ENCODE results near the gene NRN1L. TPM values are rescaled to one million over a fixed set of nuclear protein-coding genes. Genes with fewer than 3 reads are reported as not detected.

The NRN1L gene
- total RNA-seq, 1 experiment from 2014 or later = 1.4 TPM

DNA sequence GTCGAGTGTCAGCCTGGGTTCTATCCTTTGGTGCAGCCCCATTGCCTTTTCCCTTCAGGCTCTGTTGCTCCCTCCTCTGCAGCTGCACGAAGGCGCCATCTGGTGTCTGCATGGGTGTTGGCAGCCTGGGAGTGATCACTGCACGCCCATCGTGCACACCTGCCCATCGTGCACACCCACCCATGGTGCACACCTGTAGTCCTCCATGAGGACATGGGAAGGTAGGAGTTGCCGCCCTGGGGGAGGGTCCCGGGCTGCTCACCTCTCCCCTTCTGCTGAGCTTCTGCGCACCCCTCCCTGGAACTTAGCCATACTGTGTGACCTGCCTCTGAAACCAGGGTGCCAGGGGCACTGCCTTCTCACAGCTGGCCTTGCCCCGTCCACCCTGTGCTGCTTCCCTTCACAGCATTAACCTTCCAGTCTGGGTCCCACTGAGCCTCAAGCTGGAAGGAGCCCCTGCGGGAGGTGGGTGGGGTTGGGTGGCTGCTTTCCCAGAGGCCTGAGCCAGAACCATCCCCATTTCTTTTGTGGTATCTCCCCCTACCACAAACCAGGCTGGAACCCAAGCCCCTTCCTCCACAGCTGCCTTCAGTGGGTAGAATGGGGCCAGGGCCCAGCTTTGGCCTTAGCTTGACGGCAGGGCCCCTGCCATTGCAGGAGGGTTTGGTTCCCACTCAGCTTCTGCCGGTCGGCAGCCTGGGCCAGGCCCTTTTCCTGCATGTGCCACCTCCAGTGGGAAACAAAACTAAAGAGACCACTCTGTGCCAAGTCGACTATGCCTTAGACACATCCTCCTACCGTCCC, 44.1 kb downstream of the NRN1L start (continued):
- TF ChIP-seq, protein P1, sequence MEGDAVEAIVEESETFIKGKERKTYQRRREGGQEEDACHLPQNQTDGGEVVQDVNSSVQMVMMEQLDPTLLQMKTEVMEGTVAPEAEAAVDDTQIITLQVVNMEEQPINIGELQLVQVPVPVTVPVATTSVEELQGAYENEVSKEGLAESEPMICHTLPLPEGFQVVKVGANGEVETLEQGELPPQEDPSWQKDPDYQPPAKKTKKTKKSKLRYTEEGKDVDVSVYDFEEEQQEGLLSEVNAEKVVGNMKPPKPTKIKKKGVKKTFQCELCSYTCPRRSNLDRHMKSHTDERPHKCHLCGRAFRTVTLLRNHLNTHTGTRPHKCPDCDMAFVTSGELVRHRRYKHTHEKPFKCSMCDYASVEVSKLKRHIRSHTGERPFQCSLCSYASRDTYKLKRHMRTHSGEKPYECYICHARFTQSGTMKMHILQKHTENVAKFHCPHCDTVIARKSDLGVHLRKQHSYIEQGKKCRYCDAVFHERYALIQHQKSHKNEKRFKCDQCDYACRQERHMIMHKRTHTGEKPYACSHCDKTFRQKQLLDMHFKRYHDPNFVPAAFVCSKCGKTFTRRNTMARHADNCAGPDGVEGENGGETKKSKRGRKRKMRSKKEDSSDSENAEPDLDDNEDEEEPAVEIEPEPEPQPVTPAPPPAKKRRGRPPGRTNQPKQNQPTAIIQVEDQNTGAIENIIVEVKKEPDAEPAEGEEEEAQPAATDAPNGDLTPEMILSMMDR (IDR thresholded peaks at IDR 0.05 in 2 of 3, conservative IDR thresholded peaks at IDR 0.05 in 1 of 3; ENCODE audit: borderline replicate concordance in 1 of 3, insufficient read depth in 1 of 3, low read depth in 2 of 3, low read length in 2 of 3) = peak; percentile 95 to 98 (median 96)

DNA sequence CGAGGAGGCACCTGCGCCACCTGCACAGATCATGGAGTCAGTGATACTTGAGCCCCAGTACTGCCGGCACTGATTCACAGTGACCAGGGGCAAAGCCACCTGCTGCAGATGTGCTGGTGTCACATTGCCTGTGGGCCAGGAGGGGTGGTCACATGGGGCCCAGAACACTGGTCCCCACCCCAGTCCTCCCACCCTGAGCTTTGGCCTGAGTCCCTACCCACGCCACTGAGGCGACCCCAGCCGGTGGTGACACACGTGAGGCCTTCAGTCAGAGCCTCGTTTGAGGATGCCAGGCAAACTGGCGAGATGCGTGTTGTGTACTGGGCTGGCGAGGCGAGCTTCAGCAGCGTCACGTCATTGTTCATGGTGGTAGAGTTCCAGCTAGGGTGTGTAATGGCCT, 45.5 kb downstream of the NRN1L start:
- ChIA-PET RAD21 (ENCODE audit: low non-redundant PET in 1 of 2, low total read pairs in 2 of 2, uncharacterized antibody in 2 of 2, unreplicated experiment in 2 of 2) (interaction anchor here in 1 of 2 experiments (0.6 kb wide), 1 partner anchor 409 kb away, joined by 9 read pairs; no protein-coding TSS in a partner anchor), POLR2A (no interaction called here), CTCF (interaction anchor here (1.0 kb wide), 1 partner anchor 46 kb away, joined by 4 read pairs; no protein-coding TSS in a partner anchor)
- H3K4me3 ChIP-seq (replicated peaks in 1 of 2; ENCODE audit: low read depth in 1 of 2, low read length in 2 of 2) = no peak overlapping the region
- no peak overlapping the region for H2AFZ ChIP-seq (ENCODE audit: low read depth, low read length, poor library complexity, severe bottlenecking)
- ATAC-seq = no peak
- TF ChIP-seq SP1 (IDR thresholded peaks at IDR 0.05; ENCODE audit: low read depth) (no peak), TCF7L2 (IDR thresholded peaks at IDR 0.05; ENCODE audit: borderline replicate concordance, extremely low read depth, insufficient read depth, insufficient read length) (no peak), SRF (IDR thresholded peaks at IDR 0.05; ENCODE audit: low read depth) (no peak), ZFX (IDR thresholded peaks at IDR 0.05) (no peak), FOSL1 (IDR thresholded peaks at IDR 0.05; ENCODE audit: low read depth) (no peak), JUND (IDR thresholded peaks at IDR 0.05) (no peak), EGR1 (IDR thresholded peaks at IDR 0.05; ENCODE audit: low read depth) (no peak)
- TF ChIP-seq, protein P2, sequence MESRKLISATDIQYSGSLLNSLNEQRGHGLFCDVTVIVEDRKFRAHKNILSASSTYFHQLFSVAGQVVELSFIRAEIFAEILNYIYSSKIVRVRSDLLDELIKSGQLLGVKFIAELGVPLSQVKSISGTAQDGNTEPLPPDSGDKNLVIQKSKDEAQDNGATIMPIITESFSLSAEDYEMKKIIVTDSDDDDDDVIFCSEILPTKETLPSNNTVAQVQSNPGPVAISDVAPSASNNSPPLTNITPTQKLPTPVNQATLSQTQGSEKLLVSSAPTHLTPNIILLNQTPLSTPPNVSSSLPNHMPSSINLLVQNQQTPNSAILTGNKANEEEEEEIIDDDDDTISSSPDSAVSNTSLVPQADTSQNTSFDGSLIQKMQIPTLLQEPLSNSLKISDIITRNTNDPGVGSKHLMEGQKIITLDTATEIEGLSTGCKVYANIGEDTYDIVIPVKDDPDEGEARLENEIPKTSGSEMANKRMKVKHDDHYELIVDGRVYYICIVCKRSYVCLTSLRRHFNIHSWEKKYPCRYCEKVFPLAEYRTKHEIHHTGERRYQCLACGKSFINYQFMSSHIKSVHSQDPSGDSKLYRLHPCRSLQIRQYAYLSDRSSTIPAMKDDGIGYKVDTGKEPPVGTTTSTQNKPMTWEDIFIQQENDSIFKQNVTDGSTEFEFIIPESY (IDR thresholded peaks at IDR 0.05; ENCODE audit: extremely low read depth, insufficient replicate concordance, low read length) = no peak
- TF ChIP-seq, protein P3, sequence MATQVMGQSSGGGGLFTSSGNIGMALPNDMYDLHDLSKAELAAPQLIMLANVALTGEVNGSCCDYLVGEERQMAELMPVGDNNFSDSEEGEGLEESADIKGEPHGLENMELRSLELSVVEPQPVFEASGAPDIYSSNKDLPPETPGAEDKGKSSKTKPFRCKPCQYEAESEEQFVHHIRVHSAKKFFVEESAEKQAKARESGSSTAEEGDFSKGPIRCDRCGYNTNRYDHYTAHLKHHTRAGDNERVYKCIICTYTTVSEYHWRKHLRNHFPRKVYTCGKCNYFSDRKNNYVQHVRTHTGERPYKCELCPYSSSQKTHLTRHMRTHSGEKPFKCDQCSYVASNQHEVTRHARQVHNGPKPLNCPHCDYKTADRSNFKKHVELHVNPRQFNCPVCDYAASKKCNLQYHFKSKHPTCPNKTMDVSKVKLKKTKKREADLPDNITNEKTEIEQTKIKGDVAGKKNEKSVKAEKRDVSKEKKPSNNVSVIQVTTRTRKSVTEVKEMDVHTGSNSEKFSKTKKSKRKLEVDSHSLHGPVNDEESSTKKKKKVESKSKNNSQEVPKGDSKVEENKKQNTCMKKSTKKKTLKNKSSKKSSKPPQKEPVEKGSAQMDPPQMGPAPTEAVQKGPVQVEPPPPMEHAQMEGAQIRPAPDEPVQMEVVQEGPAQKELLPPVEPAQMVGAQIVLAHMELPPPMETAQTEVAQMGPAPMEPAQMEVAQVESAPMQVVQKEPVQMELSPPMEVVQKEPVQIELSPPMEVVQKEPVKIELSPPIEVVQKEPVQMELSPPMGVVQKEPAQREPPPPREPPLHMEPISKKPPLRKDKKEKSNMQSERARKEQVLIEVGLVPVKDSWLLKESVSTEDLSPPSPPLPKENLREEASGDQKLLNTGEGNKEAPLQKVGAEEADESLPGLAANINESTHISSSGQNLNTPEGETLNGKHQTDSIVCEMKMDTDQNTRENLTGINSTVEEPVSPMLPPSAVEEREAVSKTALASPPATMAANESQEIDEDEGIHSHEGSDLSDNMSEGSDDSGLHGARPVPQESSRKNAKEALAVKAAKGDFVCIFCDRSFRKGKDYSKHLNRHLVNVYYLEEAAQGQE (IDR thresholded peaks at IDR 0.05; ENCODE audit: low read depth) = no peak
- no peaks in the 10 kb centered on the region for H3K27me3 ChIP-seq (ENCODE audit: insufficient read depth, low read length)
- H4K20me1 ChIP-seq (ENCODE audit: insufficient read depth) = no peaks in the 10 kb centered on the region
- BruUV-seq (replicated peaks) = no TSS peak
- H3K9me2 ChIP-seq (ENCODE audit: insufficient read depth) = no peaks in the 10 kb centered on the region
- H3K4me1 ChIP-seq (ENCODE audit: control insufficient read depth in 1 of 2, insufficient read depth in 2 of 2, low read length in 2 of 2) = peaks cover 0 to 14% of the 10 kb centered on the region in 2 experiments; a peak in 3 of 4 replicates
- intact Hi-C loops (cut with micrococcal nuclease) = loop anchor here (10.0 kb wide), 1 partner anchor 405 kb away; the partner anchor contains the start of gene RIPOR1
- no peak overlapping the region for H3K27ac ChIP-seq (ENCODE audit: low read depth, low read length)
- no peaks in the 10 kb centered on the region for H3K9me3 ChIP-seq (ENCODE audit: control insufficient read depth in 1 of 2, insufficient read depth in 1 of 2, low read depth in 1 of 2, low read length in 2 of 2)
- H3K36me3 ChIP-seq (ENCODE audit: control insufficient read depth in 1 of 2, insufficient read depth in 2 of 2, low read length in 2 of 2) = peaks cover 0 to 8% of the 10 kb centered on the region in 2 experiments; a peak in 2 of 4 replicates
- H3K4me2 ChIP-seq (ENCODE audit: low read length) = no peak overlapping the region
- no peak for DNase-seq (ENCODE audit: low read depth, low spot score)
- H3K79me2 ChIP-seq (ENCODE audit: insufficient read depth, low read length) = peaks cover 16% of the 10 kb centered on the region
- H3K9ac ChIP-seq (ENCODE audit: low read length) = no peak overlapping the region

All from HCT116 (cell line).